Prostate gland (tissue), 2 donors: Measurements from ENCODE around the gene ABTB2. TPM values are rescaled to one million over a fixed set of nuclear protein-coding genes. Genes with fewer than 3 reads are reported as not detected.
A peak's percentile ranks its signal among the peaks of the same experiment; 100 is the strongest.

Experiments used
- DNase-seq: peaks from one replicate; pipeline ENCODE4 v3.0.0-alpha.2; 2019; ENCODE audit warnings: low spot score
- H3K27ac ChIP-seq, 2 donors: fragments of 200-600 bp; sonication (generic); 2 replicates each; pipeline ENCODE4 v1.5.1; 2017 to 2019
- H3K27me3 ChIP-seq: fragments of 200-600 bp; sonication (generic); replicated peaks from 2 replicates; pipeline ENCODE4 v1.5.1; 2019; ENCODE audit not compliant: insufficient read depth
- H3K36me3 ChIP-seq, 2 donors: fragments of 200-600 bp; sonication (generic); 1 replicate in 1 of 2; 2 replicates in 1 of 2; pipeline versions ENCODE4 v1.5.1 to v1.8.1; 2017 to 2019
- H3K4me1 ChIP-seq: fragments of 200-600 bp; sonication (generic); replicated peaks from 2 replicates; pipeline ENCODE4 v1.5.1; 2019
- H3K4me3 ChIP-seq, 2 donors: fragments of 200-600 bp; sonication (generic); 2 replicates each; pipeline ENCODE4 v1.5.1; 2017 to 2019
- H3K9me3 ChIP-seq: fragments of 200-600 bp; sonication (generic); 2 replicates; pipeline ENCODE4 v1.5.1; 2017
- POLR2A ChIP-seq: fragments of 450-650 bp; IDR thresholded peaks from one replicate; pipeline ENCODE4 v1.6.1; 2016; ENCODE audit warnings: antibody characterized with exemption, mild to moderate bottlenecking
- POLR2AphosphoS5 ChIP-seq: sonication (generic); formaldehyde crosslinking; IDR thresholded peaks from one replicate; pipeline ENCODE4 v1.6.1; 2017; ENCODE audit warnings: antibody characterized with exemption
- WGBS: methylation state at CpG from one replicate; pipeline ENCODE4 v1.1.5; 2018; 5-methylcytosine and 5-hydroxymethylcytosine counted together
- intact Hi-C: fragments of 100-400 bp; cut with DNase I; formaldehyde crosslinking; loops from one replicate; pipeline ENCODE4 v1.14.2; 2022
- total RNA-seq, 2 donors: library from RNA; depleted of rRNA; stranded (reverse); fragments of >200 nt; gene quantifications; one replicate each; pipeline ENCODE4 v1.1.0, GENCODE V29; 2016
- TF ChIP-seq, protein P1 (sequence below), 4 experiments: fragments of 200-600 bp in 2 of 4; fragments of 450-650 bp in 2 of 4; sonication (generic) in 2 of 4; IDR thresholded peaks; 1 replicate in 3 of 4; 2 replicates in 1 of 4; pipeline ENCODE4 v1.5.1; 2016 to 2019; ENCODE audit warnings: antibody characterized with exemption in 4 of 4, mild to moderate bottlenecking in 2 of 4, moderate library complexity in 2 of 4

Gene ABTB2
- total RNA-seq, 2 donors from 2014 or later = 3.0 to 13.7 TPM

- TF ChIP-seq POLR2A (no peak), POLR2AphosphoS5 (no peak)
- TF ChIP-seq, protein P1, sequence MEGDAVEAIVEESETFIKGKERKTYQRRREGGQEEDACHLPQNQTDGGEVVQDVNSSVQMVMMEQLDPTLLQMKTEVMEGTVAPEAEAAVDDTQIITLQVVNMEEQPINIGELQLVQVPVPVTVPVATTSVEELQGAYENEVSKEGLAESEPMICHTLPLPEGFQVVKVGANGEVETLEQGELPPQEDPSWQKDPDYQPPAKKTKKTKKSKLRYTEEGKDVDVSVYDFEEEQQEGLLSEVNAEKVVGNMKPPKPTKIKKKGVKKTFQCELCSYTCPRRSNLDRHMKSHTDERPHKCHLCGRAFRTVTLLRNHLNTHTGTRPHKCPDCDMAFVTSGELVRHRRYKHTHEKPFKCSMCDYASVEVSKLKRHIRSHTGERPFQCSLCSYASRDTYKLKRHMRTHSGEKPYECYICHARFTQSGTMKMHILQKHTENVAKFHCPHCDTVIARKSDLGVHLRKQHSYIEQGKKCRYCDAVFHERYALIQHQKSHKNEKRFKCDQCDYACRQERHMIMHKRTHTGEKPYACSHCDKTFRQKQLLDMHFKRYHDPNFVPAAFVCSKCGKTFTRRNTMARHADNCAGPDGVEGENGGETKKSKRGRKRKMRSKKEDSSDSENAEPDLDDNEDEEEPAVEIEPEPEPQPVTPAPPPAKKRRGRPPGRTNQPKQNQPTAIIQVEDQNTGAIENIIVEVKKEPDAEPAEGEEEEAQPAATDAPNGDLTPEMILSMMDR (IDR thresholded peaks at IDR 0.05) = no peak
- H3K4me3 ChIP-seq = no peak overlapping the region
- WGBS = 96% methylated on average over 16 of the region's 16 CpGs
- no peak overlapping the region for H3K27ac ChIP-seq
- no peaks in the 10 kb centered on the region for H3K36me3 ChIP-seq
- no peaks in the 10 kb centered on the region for H3K9me3 ChIP-seq
- intact Hi-C loops = loop anchor here (10.0 kb wide), 1 partner anchor 178 kb away; no protein-coding TSS in a partner anchor
- no peak for DNase-seq
- no peaks in the 10 kb centered on the region for H3K27me3 ChIP-seq
- H3K4me1 ChIP-seq = peaks cover 13% of the 10 kb centered on the region
Observed at GRCh38 chr11:34173050-34173449, 184.8 kb downstream of the ABTB2 start.

DNA sequence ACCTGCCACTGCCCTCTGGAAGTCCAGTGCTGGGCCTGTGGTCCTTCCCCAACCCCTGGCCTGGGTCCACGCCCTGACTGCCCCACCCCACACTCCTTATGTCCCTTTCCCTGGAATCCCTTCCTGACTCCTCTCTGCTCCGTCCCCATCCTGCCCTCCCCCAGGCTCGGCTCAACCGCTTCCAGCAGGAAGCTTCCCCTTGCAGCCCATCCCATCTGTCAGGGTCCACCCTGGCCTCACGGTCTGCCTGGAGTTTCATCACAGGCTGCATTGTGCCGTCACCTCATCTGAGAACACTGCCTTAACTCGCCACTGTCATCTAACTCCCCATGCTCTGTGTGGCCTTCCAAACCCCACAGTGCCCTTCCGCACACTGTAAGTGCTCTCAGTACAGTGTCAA lies 188.1 kb downstream of the ABTB2 start:
- no peaks in the 10 kb centered on the region for H3K36me3 ChIP-seq
- H3K9me3 ChIP-seq = no peaks in the 10 kb centered on the region
- intact Hi-C loops = loop anchor here (10.0 kb wide), 1 partner anchor 175 kb away; no protein-coding TSS in a partner anchor
- TF ChIP-seq POLR2AphosphoS5 (no peak), POLR2A (no peak)
- TF ChIP-seq, protein P1 (IDR thresholded peaks at IDR 0.05) = no peak
- WGBS = 69% methylated on average over 8 of the region's 8 CpGs
- peaks cover 19% of the 10 kb centered on the region for H3K4me1 ChIP-seq
- peak overlapping the region; percentile 71 to 79 for H3K27ac ChIP-seq
- no peaks in the 10 kb centered on the region for H3K27me3 ChIP-seq
- no peak overlapping the region for H3K4me3 ChIP-seq
- no peak for DNase-seq

- Histone ChIP-seq H3K4me1 (peaks cover 19% of the 10 kb centered on the region), H3K4me3 (no peak overlapping the region), H3K9me3 (no peaks in the 10 kb centered on the region), H3K27ac (peak overlapping the region; percentile 71 to 79), H3K27me3 (no peaks in the 10 kb centered on the region), H3K36me3 (no peaks in the 10 kb centered on the region)
- 23% methylated on average over 18 of the region's 18 CpGs for WGBS
- peak; percentile 78 for DNase-seq
- intact Hi-C loops = no loop called here
- peak; percentile 95 for TF ChIP-seq POLR2AphosphoS5
- TF ChIP-seq POLR2A = no peak
- TF ChIP-seq, protein P1 (IDR thresholded peaks at IDR 0.05) = peak in 2 of 4 experiments; percentile 6 to 31
Observed at GRCh38 chr11:34168642-34169420, 189.0 kb downstream of the ABTB2 start.

DNA sequence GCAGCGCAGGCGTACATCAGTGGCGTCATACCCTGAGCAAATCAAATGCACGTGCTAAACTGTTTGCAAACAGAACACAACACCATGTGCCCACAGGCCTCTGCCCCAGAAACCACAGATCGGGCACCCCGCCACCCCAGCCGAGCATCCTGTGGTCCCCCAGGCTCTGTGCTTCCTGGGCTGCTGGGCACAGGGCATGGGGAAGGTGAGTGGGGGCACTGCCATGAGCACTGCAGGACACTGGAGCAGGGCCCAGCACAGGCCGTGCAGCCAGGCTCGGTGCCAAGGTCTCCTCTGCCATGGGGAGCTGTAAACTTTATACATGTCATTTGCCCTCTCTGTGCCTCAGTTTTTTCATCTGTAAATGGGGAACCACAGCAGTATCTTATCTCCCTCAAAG lies 189.8 kb downstream of the ABTB2 start:
- 61% methylated on average over 9 of the region's 9 CpGs for WGBS
- H3K9me3 ChIP-seq = no peaks in the 10 kb centered on the region
- H3K27me3 ChIP-seq = no peaks in the 10 kb centered on the region
- DNase-seq = peak; percentile 21
- TF ChIP-seq POLR2A (no peak), POLR2AphosphoS5 (no peak)
- TF ChIP-seq, protein P1 (IDR thresholded peaks at IDR 0.05) = no peak
- no peak overlapping the region for H3K4me3 ChIP-seq
- peak overlapping the region; percentile 63 to 79 for H3K27ac ChIP-seq
- H3K36me3 ChIP-seq = no peaks in the 10 kb centered on the region
- intact Hi-C loops = no loop called here
- H3K4me1 ChIP-seq = peaks cover 19% of the 10 kb centered on the region
